Gastrocnemius medialis (tissue), 4 donors: ENCODE data around the gene GJD2.

ENCODE experiments used
- POLR2A ChIP-seq, 2 donors: fragments of 450-650 bp; IDR thresholded peaks; one replicate each; pipeline ENCODE4 v1.6.1; 2017; ENCODE audit warnings: antibody characterized with exemption in 2 of 2, mild to moderate bottlenecking in 2 of 2, moderate library complexity in 2 of 2
- TF ChIP-seq, protein P1 (sequence below), 5 experiments: fragments of 450-650 bp in 3 of 5; fragments of 200-600 bp in 2 of 5; sonication (generic) in 2 of 5; IDR thresholded peaks in 4 of 5; conservative IDR thresholded peaks in 1 of 5; 1 replicate in 4 of 5; 2 replicates in 1 of 5; pipeline ENCODE4 v1.5.1; 2016 to 2019; ENCODE audit warnings: antibody characterized with exemption in 5 of 5, mild to moderate bottlenecking in 3 of 5, moderate library complexity in 3 of 5

DNA sequence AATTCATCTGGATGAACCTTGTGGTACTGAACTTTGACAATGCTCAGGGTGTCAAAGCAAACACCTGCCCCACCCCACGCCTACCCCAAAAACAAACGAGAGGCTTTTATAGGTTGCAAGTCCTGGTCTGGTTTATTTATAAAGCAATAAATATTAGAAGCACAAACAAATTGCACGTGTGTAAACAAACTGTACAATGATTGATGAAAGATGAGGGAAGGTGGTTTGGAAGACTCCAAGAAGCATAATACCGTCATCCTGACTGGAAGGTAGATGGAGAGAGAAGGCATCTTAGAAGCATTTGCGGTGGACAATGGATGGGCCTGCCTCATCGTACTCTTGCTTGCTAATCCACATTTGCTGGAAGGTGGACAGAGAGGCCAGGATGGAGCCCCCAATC lies 35.3 kb upstream of the GJD2 start:
- TF ChIP-seq, protein P1, sequence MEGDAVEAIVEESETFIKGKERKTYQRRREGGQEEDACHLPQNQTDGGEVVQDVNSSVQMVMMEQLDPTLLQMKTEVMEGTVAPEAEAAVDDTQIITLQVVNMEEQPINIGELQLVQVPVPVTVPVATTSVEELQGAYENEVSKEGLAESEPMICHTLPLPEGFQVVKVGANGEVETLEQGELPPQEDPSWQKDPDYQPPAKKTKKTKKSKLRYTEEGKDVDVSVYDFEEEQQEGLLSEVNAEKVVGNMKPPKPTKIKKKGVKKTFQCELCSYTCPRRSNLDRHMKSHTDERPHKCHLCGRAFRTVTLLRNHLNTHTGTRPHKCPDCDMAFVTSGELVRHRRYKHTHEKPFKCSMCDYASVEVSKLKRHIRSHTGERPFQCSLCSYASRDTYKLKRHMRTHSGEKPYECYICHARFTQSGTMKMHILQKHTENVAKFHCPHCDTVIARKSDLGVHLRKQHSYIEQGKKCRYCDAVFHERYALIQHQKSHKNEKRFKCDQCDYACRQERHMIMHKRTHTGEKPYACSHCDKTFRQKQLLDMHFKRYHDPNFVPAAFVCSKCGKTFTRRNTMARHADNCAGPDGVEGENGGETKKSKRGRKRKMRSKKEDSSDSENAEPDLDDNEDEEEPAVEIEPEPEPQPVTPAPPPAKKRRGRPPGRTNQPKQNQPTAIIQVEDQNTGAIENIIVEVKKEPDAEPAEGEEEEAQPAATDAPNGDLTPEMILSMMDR (IDR thresholded peaks at IDR 0.05 in 4 of 5, conservative IDR thresholded peaks at IDR 0.05 in 1 of 5), result no peak
- no peak for TF ChIP-seq POLR2A (IDR thresholded peaks at IDR 0.05)
